SK-N-SH treated with all-trans-retinoic acid at 6 μM for 48 hours (cell line): ENCODE data around the gene DISP3.

ENCODE experiments used
- ATAC-seq: fragments of 200-7000 bp; cut with Tn5 transposase; 3 replicates; pipeline ENCODE4 v1.9.1; 2020; ENCODE audit warnings: mild to moderate bottlenecking, moderate library complexity
- ARNTL ChIP-seq: fragments of 450-650 bp; formaldehyde crosslinking; IDR thresholded peaks from 2 replicates; pipeline ENCODE4 v1.5.0; 2020; ENCODE audit warnings: low read depth, mild to moderate bottlenecking, moderate library complexity, borderline replicate concordance
- BACH2 ChIP-seq: fragments of 250-450 bp; sonication (Bioruptor Pico); IDR thresholded peaks from 2 replicates; pipeline ENCODE4 v1.9.0; 2021; ENCODE audit warnings: mild to moderate bottlenecking, borderline replicate concordance
- ESRRG ChIP-seq: fragments of 250-450 bp; sonication (Bioruptor Pico); IDR thresholded peaks from 2 replicates; pipeline ENCODE4 v1.6.1; 2021; ENCODE audit warnings: mild to moderate bottlenecking
- GLIS3 ChIP-seq: fragments of 250-450 bp; sonication (Bioruptor Pico); IDR thresholded peaks from 2 replicates; pipeline ENCODE4 v1.5.0; 2020; ENCODE audit warnings: mild to moderate bottlenecking, moderate library complexity
- ISL1 ChIP-seq: fragments of 250-450 bp; sonication (Bioruptor Pico); IDR thresholded peaks from 2 replicates; pipeline ENCODE4 v2.1.2; 2022; ENCODE audit warnings: mild to moderate bottlenecking, moderate library complexity
- PPARA ChIP-seq: fragments of 250-450 bp; sonication (Bioruptor Pico); IDR thresholded peaks from 2 replicates; pipeline ENCODE4 v1.5.0; 2020; ENCODE audit warnings: mild to moderate bottlenecking, borderline replicate concordance
- SNAI2 ChIP-seq: fragments of 250-450 bp; sonication (Bioruptor Pico); IDR thresholded peaks from 2 replicates; pipeline ENCODE4 v1.5.0; 2020; ENCODE audit warnings: mild to moderate bottlenecking, moderate library complexity
- TCF4 ChIP-seq: fragments of 250-450 bp; sonication (Bioruptor Pico); IDR thresholded peaks from 2 replicates; pipeline ENCODE4 v1.8.0; 2021; ENCODE audit warnings: mild to moderate bottlenecking, moderate library complexity, borderline replicate concordance
- TOX ChIP-seq: fragments of 250-450 bp; sonication (Bioruptor Pico); IDR thresholded peaks from 2 replicates; pipeline ENCODE4 v1.8.0; 2021; ENCODE audit warnings: mild to moderate bottlenecking, moderate library complexity, borderline replicate concordance
- ZFP3 ChIP-seq: fragments of 250-450 bp; sonication (Bioruptor Pico); IDR thresholded peaks from 2 replicates; pipeline ENCODE4 v1.5.0; 2020; ENCODE audit warnings: mild to moderate bottlenecking, moderate library complexity
- ZFP30 ChIP-seq: fragments of 450-650 bp; formaldehyde crosslinking; IDR thresholded peaks from 2 replicates; pipeline ENCODE4 v1.5.0; 2022; ENCODE audit warnings: mild to moderate bottlenecking, moderate library complexity
- ZNF565 ChIP-seq: fragments of 450-650 bp; formaldehyde crosslinking; conservative IDR thresholded peaks from 2 replicates; pipeline ENCODE4 v1.5.0; 2020; ENCODE audit warnings: low read depth, mild to moderate bottlenecking, moderate library complexity
- ZNF8 ChIP-seq: fragments of 450-650 bp; formaldehyde crosslinking; IDR thresholded peaks from 2 replicates; pipeline ENCODE4 v1.5.0; 2020; ENCODE audit warnings: mild to moderate bottlenecking, moderate library complexity
- TF ChIP-seq, protein P1 (sequence below): fragments of 250-450 bp; sonication (Bioruptor Pico); IDR thresholded peaks from 2 replicates; pipeline ENCODE4 v1.5.0; 2020; ENCODE audit warnings: mild to moderate bottlenecking, moderate library complexity
- TF ChIP-seq, protein P2 (sequence below): fragments of 250-450 bp; sonication (Bioruptor Pico); IDR thresholded peaks from 2 replicates; pipeline ENCODE4 v1.5.1; 2021; ENCODE audit warnings: mild to moderate bottlenecking, moderate library complexity
- TF ChIP-seq, protein P3 (sequence below): fragments of 250-450 bp; sonication (Bioruptor Pico); IDR thresholded peaks from 2 replicates; pipeline ENCODE4 v1.8.0; 2020; ENCODE audit warnings: mild to moderate bottlenecking, moderate library complexity, borderline replicate concordance
- TF ChIP-seq, protein P4 (sequence below): fragments of 250-450 bp; sonication (Bioruptor Pico); IDR thresholded peaks from 2 replicates; pipeline ENCODE4 v1.5.1; 2020; ENCODE audit warnings: low read depth, mild to moderate bottlenecking, moderate library complexity
- TF ChIP-seq, protein P5 (sequence below): fragments of 250-450 bp; sonication (Bioruptor Pico); IDR thresholded peaks from 2 replicates; pipeline ENCODE4 v1.8.0; 2021; ENCODE audit warnings: low read depth, mild to moderate bottlenecking, moderate library complexity, borderline replicate concordance

Gene DISP3

DNA sequence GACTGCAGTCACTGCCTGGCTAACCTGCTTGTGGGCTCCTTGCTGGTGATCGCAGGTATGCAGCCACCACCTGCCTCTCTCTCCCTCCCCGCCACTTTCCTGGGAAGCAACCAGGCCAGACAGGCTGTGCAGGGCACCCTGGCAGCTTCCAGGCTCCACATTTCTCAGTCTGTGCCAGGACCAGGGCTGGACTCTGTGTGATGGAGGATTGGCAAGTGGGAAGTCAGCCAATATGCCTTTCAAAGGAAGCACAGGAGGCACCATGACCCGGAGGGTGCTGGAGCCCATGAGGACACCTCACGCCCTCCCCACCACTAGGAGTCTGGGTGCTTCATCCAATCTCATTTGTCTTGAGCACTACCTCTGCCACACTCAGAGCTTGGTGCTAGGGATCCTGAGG lies 15.8 kb upstream of the DISP3 start:
- no peak for TF ChIP-seq ESRRG (CRISPR knock-in tag)
- TF ChIP-seq ISL1 = no peak
- no peak for TF ChIP-seq ZFP3 (CRISPR knock-in tag)
- no peak for TF ChIP-seq ARNTL (CRISPR knock-in tag)
- TF ChIP-seq, protein P1, sequence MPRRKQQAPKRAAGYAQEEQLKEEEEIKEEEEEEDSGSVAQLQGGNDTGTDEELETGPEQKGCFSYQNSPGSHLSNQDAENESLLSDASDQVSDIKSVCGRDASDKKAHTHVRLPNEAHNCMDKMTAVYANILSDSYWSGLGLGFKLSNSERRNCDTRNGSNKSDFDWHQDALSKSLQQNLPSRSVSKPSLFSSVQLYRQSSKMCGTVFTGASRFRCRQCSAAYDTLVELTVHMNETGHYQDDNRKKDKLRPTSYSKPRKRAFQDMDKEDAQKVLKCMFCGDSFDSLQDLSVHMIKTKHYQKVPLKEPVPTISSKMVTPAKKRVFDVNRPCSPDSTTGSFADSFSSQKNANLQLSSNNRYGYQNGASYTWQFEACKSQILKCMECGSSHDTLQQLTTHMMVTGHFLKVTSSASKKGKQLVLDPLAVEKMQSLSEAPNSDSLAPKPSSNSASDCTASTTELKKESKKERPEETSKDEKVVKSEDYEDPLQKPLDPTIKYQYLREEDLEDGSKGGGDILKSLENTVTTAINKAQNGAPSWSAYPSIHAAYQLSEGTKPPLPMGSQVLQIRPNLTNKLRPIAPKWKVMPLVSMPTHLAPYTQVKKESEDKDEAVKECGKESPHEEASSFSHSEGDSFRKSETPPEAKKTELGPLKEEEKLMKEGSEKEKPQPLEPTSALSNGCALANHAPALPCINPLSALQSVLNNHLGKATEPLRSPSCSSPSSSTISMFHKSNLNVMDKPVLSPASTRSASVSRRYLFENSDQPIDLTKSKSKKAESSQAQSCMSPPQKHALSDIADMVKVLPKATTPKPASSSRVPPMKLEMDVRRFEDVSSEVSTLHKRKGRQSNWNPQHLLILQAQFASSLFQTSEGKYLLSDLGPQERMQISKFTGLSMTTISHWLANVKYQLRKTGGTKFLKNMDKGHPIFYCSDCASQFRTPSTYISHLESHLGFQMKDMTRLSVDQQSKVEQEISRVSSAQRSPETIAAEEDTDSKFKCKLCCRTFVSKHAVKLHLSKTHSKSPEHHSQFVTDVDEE (CRISPR knock-in tag) = no peak
- TF ChIP-seq, protein P2, sequence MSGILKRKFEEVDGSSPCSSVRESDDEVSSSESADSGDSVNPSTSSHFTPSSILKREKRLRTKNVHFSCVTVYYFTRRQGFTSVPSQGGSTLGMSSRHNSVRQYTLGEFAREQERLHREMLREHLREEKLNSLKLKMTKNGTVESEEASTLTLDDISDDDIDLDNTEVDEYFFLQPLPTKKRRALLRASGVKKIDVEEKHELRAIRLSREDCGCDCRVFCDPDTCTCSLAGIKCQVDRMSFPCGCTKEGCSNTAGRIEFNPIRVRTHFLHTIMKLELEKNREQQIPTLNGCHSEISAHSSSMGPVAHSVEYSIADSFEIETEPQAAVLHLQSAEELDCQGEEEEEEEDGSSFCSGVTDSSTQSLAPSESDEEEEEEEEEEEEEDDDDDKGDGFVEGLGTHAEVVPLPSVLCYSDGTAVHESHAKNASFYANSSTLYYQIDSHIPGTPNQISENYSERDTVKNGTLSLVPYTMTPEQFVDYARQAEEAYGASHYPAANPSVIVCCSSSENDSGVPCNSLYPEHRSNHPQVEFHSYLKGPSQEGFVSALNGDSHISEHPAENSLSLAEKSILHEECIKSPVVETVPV (CRISPR knock-in tag) = no peak
- TF ChIP-seq ZNF8 (CRISPR knock-in tag) = no peak
- TF ChIP-seq, protein P3, sequence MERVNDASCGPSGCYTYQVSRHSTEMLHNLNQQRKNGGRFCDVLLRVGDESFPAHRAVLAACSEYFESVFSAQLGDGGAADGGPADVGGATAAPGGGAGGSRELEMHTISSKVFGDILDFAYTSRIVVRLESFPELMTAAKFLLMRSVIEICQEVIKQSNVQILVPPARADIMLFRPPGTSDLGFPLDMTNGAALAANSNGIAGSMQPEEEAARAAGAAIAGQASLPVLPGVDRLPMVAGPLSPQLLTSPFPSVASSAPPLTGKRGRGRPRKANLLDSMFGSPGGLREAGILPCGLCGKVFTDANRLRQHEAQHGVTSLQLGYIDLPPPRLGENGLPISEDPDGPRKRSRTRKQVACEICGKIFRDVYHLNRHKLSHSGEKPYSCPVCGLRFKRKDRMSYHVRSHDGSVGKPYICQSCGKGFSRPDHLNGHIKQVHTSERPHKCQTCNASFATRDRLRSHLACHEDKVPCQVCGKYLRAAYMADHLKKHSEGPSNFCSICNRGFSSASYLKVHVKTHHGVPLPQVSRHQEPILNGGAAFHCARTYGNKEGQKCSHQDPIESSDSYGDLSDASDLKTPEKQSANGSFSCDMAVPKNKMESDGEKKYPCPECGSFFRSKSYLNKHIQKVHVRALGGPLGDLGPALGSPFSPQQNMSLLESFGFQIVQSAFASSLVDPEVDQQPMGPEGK = no peak
- TF ChIP-seq, protein P4, sequence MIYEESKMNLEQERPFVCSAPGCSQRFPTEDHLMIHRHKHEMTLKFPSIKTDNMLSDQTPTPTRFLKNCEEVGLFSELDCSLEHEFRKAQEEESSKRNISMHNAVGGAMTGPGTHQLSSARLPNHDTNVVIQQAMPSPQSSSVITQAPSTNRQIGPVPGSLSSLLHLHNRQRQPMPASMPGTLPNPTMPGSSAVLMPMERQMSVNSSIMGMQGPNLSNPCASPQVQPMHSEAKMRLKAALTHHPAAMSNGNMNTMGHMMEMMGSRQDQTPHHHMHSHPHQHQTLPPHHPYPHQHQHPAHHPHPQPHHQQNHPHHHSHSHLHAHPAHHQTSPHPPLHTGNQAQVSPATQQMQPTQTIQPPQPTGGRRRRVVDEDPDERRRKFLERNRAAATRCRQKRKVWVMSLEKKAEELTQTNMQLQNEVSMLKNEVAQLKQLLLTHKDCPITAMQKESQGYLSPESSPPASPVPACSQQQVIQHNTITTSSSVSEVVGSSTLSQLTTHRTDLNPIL (CRISPR knock-in tag) = no peak
- TF ChIP-seq BACH2 (CRISPR knock-in tag) = no peak
- TF ChIP-seq TCF4 (CRISPR knock-in tag) = no peak
- no peak for TF ChIP-seq ZFP30 (CRISPR knock-in tag)
- TF ChIP-seq GLIS3 (CRISPR knock-in tag) = no peak
- no peak for TF ChIP-seq ZNF565 (CRISPR knock-in tag)
- TF ChIP-seq PPARA = no peak
- ATAC-seq = no peak

DNA sequence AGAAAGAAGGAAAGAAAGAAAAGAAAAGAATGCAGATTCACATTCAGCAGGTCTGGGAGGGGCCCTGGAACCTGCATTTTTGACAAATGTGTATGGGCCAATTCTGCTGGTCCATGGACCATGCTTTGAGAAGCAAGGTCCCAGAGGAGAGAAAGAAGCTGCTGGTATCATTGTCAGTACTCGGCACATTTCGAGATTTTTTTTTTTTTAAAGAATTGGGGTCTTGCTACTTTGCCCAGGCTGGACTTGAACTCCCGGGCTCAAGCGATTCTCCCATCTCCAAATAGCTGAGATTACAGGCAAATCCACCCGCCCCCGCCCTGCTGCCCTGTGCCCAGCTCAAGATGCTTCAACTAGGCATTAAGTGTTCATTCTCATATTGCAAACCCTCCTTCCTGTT lies 13.6 kb upstream of the DISP3 start:
- ATAC-seq = no peak
- TF ChIP-seq, protein P5, sequence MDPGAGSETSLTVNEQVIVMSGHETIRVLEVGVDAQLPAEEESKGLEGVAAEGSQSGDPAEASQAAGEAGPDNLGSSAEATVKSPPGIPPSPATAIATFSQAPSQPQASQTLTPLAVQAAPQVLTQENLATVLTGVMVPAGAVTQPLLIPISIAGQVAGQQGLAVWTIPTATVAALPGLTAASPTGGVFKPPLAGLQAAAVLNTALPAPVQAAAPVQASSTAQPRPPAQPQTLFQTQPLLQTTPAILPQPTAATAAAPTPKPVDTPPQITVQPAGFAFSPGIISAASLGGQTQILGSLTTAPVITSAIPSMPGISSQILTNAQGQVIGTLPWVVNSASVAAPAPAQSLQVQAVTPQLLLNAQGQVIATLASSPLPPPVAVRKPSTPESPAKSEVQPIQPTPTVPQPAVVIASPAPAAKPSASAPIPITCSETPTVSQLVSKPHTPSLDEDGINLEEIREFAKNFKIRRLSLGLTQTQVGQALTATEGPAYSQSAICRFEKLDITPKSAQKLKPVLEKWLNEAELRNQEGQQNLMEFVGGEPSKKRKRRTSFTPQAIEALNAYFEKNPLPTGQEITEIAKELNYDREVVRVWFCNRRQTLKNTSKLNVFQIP = no peak
- no peak for TF ChIP-seq ZFP30 (CRISPR knock-in tag)
- no peak for TF ChIP-seq SNAI2 (CRISPR knock-in tag)
- no peak for TF ChIP-seq ZFP3 (CRISPR knock-in tag)
- no peak for TF ChIP-seq ESRRG (CRISPR knock-in tag)
- TF ChIP-seq TOX = no peak

DNA sequence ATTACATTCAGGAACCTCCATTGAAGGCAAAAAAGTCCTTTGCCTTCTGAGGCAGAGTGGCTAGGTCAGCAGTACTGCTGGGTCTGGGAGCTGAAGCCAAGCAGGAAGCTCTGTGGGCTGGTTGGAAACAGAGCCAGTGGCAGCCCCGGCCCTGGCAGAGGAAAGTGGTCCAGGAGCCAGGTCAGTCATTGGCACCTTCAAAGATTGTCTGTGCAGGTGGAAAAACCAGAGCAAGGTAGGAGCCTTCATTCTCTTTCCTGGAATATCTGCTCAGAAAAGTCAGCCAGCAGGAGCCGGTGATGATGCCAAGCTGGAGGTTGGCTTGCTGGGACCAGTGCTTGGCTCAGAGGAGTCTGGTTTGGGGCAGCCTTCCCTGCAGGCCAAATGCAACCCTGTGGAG lies 12.5 kb upstream of the DISP3 start:
- no peak for ATAC-seq
- TF ChIP-seq ESRRG (CRISPR knock-in tag) = no peak
- no peak for TF ChIP-seq ZNF8 (CRISPR knock-in tag)

DNA sequence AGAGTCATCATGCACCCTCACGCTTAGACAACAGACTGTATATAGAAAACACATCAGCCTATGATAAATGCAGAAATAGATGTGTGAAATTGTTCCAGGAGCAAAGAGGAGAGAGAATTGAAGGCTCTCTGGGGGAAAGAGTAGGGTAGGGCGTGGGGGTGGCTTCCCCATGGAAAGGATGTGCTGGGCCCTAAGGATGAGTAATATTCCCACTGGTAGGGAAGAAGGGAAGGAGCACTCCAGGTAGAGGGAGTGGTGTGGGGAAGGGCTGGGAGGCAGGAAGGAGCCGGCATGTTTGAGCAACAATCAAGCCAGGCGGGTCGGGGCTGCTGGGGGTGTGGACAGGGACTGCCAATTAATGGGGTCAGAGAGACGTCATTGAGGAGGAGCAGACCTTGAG lies 10.1 kb upstream of the DISP3 start:
- no peak for TF ChIP-seq ZFP30 (CRISPR knock-in tag)
- no peak for TF ChIP-seq PPARA
- TF ChIP-seq, protein P4 (CRISPR knock-in tag) = no peak
- no peak for ATAC-seq
